Caco-2 (cell line): Measurements from ENCODE around the gene ISG20L2. TPM values are rescaled to one million over a fixed set of nuclear protein-coding genes. Genes with fewer than 3 reads are reported as not detected.
A peak's percentile ranks its signal among the peaks of the same experiment; 100 is the strongest.

Experiments
- BruUV-seq: library from RNA; stranded (reverse); fragments of 400-500 nt; replicated peaks from 2 replicates; lab custom pipeline; 2021; lab: Mats Ljungman, UMichigan
- CTCF ChIA-PET: fragments of 300-600 bp; sonication (Branson Sonifier 250); formaldehyde crosslinking; loops from one replicate; lab custom pipeline; 2022; ENCODE audit warnings: antibody characterized with exemption; lab: Charles Lee
- POLR2A ChIA-PET: fragments of 300-600 bp; sonication (Branson Sonifier 250); formaldehyde crosslinking; loops from one replicate; lab custom pipeline; 2022; ENCODE audit warnings: antibody characterized with exemption; lab: Charles Lee
- DNase-seq, 2 experiments: peaks; one replicate each; pipeline versions ENCODE4 v3.0.0 to v3.0.0-alpha.2; 2020 to 2022
- H3K27me3 ChIP-seq: replicated peaks from 2 replicates; pipeline ENCODE4 v1.6.0; 2011; ENCODE audit warnings: low read length; ENCODE audit not compliant: control insufficient read depth, insufficient read depth
- H3K36me3 ChIP-seq: 2 replicates; pipeline ENCODE4 v1.5.1; 2011; ENCODE audit warnings: low read length; ENCODE audit not compliant: control insufficient read depth, insufficient read depth
- H3K4me1 ChIP-seq: fragments of 250-450 bp; sonication (Bioruptor Pico); 2 replicates; pipeline ENCODE4 v1.5.1; 2020; ENCODE audit warnings: mild to moderate bottlenecking
- H3K4me3 ChIP-seq: 2 replicates; pipeline ENCODE4 v1.5.1; 2011; ENCODE audit warnings: low read depth, mild to moderate bottlenecking, control low read depth, low read length
- H3K9me3 ChIP-seq: fragments of 250-450 bp; sonication (Bioruptor Pico); 2 replicates; pipeline ENCODE4 v1.5.1; 2020; ENCODE audit warnings: mild to moderate bottlenecking, moderate library complexity
- H3K27ac Mint-ChIP-seq: one replicate; pipeline ENCODE4 v1.8.0; 2022; ENCODE audit warnings: mixed read lengths; ENCODE audit not compliant: unreplicated experiment
- H3K27me3 Mint-ChIP-seq: one replicate; pipeline ENCODE4 v1.8.0; 2022; ENCODE audit warnings: mixed read lengths; ENCODE audit not compliant: insufficient read depth, unreplicated experiment
- H3K36me3 Mint-ChIP-seq: one replicate; pipeline ENCODE4 v1.8.0; 2022; ENCODE audit warnings: mild to moderate bottlenecking, mixed read lengths; ENCODE audit not compliant: insufficient read depth, unreplicated experiment
- H3K4me1 Mint-ChIP-seq: one replicate; pipeline ENCODE4 v1.8.0; 2022; ENCODE audit warnings: low read depth, mixed read lengths; ENCODE audit not compliant: unreplicated experiment
- H3K4me3 Mint-ChIP-seq: one replicate; pipeline ENCODE4 v1.8.0; 2022; ENCODE audit warnings: mild to moderate bottlenecking, moderate library complexity, mixed read lengths; ENCODE audit not compliant: unreplicated experiment
- H3K9me3 Mint-ChIP-seq: one replicate; pipeline ENCODE4 v1.8.0; 2022; ENCODE audit warnings: mixed read lengths; ENCODE audit not compliant: unreplicated experiment
- CTCF ChIP-seq, 2 experiments: fragments of 200-600 bp in 1 of 2; IDR thresholded peaks; 1 replicate in 1 of 2; 2 replicates in 1 of 2; pipeline versions ENCODE4 v1.5.1 to v1.8.0; 2011 to 2022; ENCODE audit warnings: antibody characterized with exemption in 1 of 2, control low read depth in 1 of 2, inconsistent platforms in 1 of 2, low read depth in 1 of 2, low read length in 1 of 2, mild to moderate bottlenecking in 1 of 2, moderate library complexity in 1 of 2; ENCODE audit not compliant: insufficient read depth in 1 of 2, severe bottlenecking in 1 of 2, unreplicated experiment in 1 of 2
- intact Hi-C: fragments of 100-400 bp; cut with micrococcal nuclease; formaldehyde crosslinking; loops from one replicate; pipeline ENCODE4 v1.10.0; 2022; ENCODE audit not compliant: unreplicated experiment
- total RNA-seq: library from RNA; stranded (reverse); gene quantifications from 2 replicates; pipeline ENCODE4 v1.2.3, GENCODE V29; 2022

ISG20L2 gene
- total RNA-seq, 1 experiment from 2014 or later: 42.3 TPM

- ChIA-PET CTCF (interaction anchor here (1.1 to 1.2 kb wide), 2 partner anchors 47 to 119 kb away, joined by 6 to 7 read pairs; no protein-coding TSS in a partner anchor), POLR2A (interaction anchor here (0.5 kb wide), 1 partner anchor 273 kb away, joined by 4 read pairs; the partner anchor contains the start of gene MEF2D)
- intact Hi-C loops: no loop called here
- Histone ChIP-seq H3K27me3 (no peaks in the 10 kb centered on the region), H3K4me3 (no peak overlapping the region), H3K36me3 (peaks cover 4% of the 10 kb centered on the region), H3K9me3 (no peaks in the 10 kb centered on the region), H3K4me1 (peaks cover 12% of the 10 kb centered on the region; the same call in 1 of the 2 replicates)
- no peak overlapping the region for H3K27ac Mint-ChIP-seq
- no TSS peak for BruUV-seq
- H3K4me1 Mint-ChIP-seq: peaks cover 42% of the 10 kb centered on the region
- DNase-seq: no peak
- H3K36me3 Mint-ChIP-seq: peaks cover 59% of the 10 kb centered on the region
- no peaks in the 10 kb centered on the region for H3K9me3 Mint-ChIP-seq
- no peak for TF ChIP-seq CTCF (IDR thresholded peaks at IDR 0.05; ENCODE audit: insufficient read depth in 1 of 2, low read depth in 1 of 2, low read length in 1 of 2, severe bottlenecking in 1 of 2, unreplicated experiment in 1 of 2)
- H3K4me3 Mint-ChIP-seq: no peak overlapping the region
- H3K27me3 Mint-ChIP-seq: no peaks in the 10 kb centered on the region
These were observed 44.3 kb upstream of the ISG20L2 start for GRCh38 chr1:156772728-156773497.

- Mint-ChIP-seq H3K9me3 (no peaks in the 10 kb centered on the region), H3K36me3 (peaks cover 52% of the 10 kb centered on the region), H3K27me3 (no peaks in the 10 kb centered on the region), H3K27ac (no peak overlapping the region), H3K4me1 (peaks cover 42% of the 10 kb centered on the region), H3K4me3 (no peak overlapping the region)
- ChIA-PET CTCF (interaction anchor here (1.1 kb wide), 1 partner anchor 120 kb away, joined by 6 read pairs; no protein-coding TSS in a partner anchor), POLR2A (interaction anchor here (0.5 kb wide), 1 partner anchor 272 kb away, joined by 4 read pairs; the partner anchor contains the start of gene MEF2D)
- H3K27me3 ChIP-seq: no peaks in the 10 kb centered on the region
- peaks cover 12% of the 10 kb centered on the region; the same call in 1 of the 2 replicates for H3K4me1 ChIP-seq
- DNase-seq: no peak
- intact Hi-C loops: no loop called here
- H3K4me3 ChIP-seq: no peak overlapping the region
- BruUV-seq: no TSS peak
- peaks cover 4% of the 10 kb centered on the region for H3K36me3 ChIP-seq
- TF ChIP-seq CTCF (IDR thresholded peaks at IDR 0.05; ENCODE audit: insufficient read depth in 1 of 2, low read depth in 1 of 2, low read length in 1 of 2, severe bottlenecking in 1 of 2, unreplicated experiment in 1 of 2): no peak
- H3K9me3 ChIP-seq: no peaks in the 10 kb centered on the region
These were observed 43.7 kb upstream of the ISG20L2 start for GRCh38 chr1:156772222-156772621.

GRCh38 chr1:156768610-156769295 lies 40.2 kb upstream of the ISG20L2 start:
- Mint-ChIP-seq H3K27me3 (no peaks in the 10 kb centered on the region), H3K4me3 (no peak overlapping the region), H3K27ac (no peak overlapping the region), H3K36me3 (peaks cover 38% of the 10 kb centered on the region), H3K9me3 (no peaks in the 10 kb centered on the region), H3K4me1 (peaks cover 49% of the 10 kb centered on the region)
- ChIA-PET CTCF (no interaction called here), POLR2A (interaction anchor here (1.1 kb wide), 1 partner anchor 40 kb away, joined by 9 read pairs; the partner anchor contains the start of genes ISG20L2 and METTL25B)
- peaks cover 12% of the 10 kb centered on the region; the same call in 1 of the 2 replicates for H3K4me1 ChIP-seq
- DNase-seq: no peak
- H3K4me3 ChIP-seq: peak overlapping the region; percentile 93
- intact Hi-C loops: no loop called here
- TF ChIP-seq CTCF (IDR thresholded peaks at IDR 0.05; ENCODE audit: insufficient read depth in 1 of 2, low read depth in 1 of 2, low read length in 1 of 2, severe bottlenecking in 1 of 2, unreplicated experiment in 1 of 2): no peak
- peaks cover 4% of the 10 kb centered on the region for H3K36me3 ChIP-seq
- no TSS peak for BruUV-seq
- H3K27me3 ChIP-seq: no peaks in the 10 kb centered on the region
- H3K9me3 ChIP-seq: no peaks in the 10 kb centered on the region
